Natural killer cell (primary cell): ENCODE results near the gene PSEN2. TPM values are rescaled to one million over a fixed set of nuclear protein-coding genes. Genes with fewer than 3 reads are reported as not detected.

Experiments used
- ATAC-seq, 3 donors: fragments of 150-1000 bp in 2 of 3; fragments of 200-7000 bp in 1 of 3; cut with Tn5 transposase; 1 replicate in 1 of 3; 2 replicates in 2 of 3; pipeline ENCODE4 v1.10.0; 2021; ENCODE audit warnings: mild to moderate bottlenecking in 2 of 3, moderate library complexity in 2 of 3
- DNase-seq, 2 donors: peaks; one replicate each; pipeline versions ENCODE4 v3.0.0 to v3.0.0-alpha.2; 2013 to 2021; ENCODE audit warnings: mixed read lengths in 1 of 2
- H3K27ac ChIP-seq: one replicate; pipeline ENCODE4 v1.5.1; 2013; ENCODE audit warnings: mild to moderate bottlenecking, low read length
- H3K27me3 ChIP-seq: one replicate; pipeline ENCODE4 v1.6.1; 2013; ENCODE audit warnings: low read length; ENCODE audit not compliant: control insufficient read depth, insufficient read depth
- H3K36me3 ChIP-seq: one replicate; pipeline ENCODE4 v1.6.1; 2013; ENCODE audit warnings: low read length; ENCODE audit not compliant: control insufficient read depth, insufficient read depth
- H3K4me1 ChIP-seq: one replicate; pipeline ENCODE4 v1.6.1; 2013; ENCODE audit warnings: low read length; ENCODE audit not compliant: control insufficient read depth, insufficient read depth
- H3K4me3 ChIP-seq: one replicate; pipeline ENCODE4 v1.5.1; 2013; ENCODE audit warnings: low read length
- H3K9me3 ChIP-seq: one replicate; pipeline ENCODE4 v1.6.1; 2013; ENCODE audit warnings: low read length; ENCODE audit not compliant: control insufficient read depth, insufficient read depth
- H3K27ac Mint-ChIP-seq, 2 donors: one replicate each; pipeline ENCODE4 v1.8.0; 2022; ENCODE audit warnings: mild to moderate bottlenecking in 2 of 2, mixed read lengths in 2 of 2, moderate library complexity in 1 of 2
- H3K27me3 Mint-ChIP-seq, 2 donors: one replicate each; pipeline ENCODE4 v1.8.0; 2022; ENCODE audit warnings: low read depth in 2 of 2, mixed read lengths in 2 of 2
- H3K36me3 Mint-ChIP-seq: one replicate; pipeline ENCODE4 v1.8.0; 2022; ENCODE audit warnings: mixed read lengths
- H3K4me1 Mint-ChIP-seq, 2 donors: one replicate each; pipeline ENCODE4 v1.8.0; 2022; ENCODE audit warnings: mixed read lengths in 2 of 2
- H3K4me3 Mint-ChIP-seq: one replicate; pipeline ENCODE4 v1.8.0; 2022; ENCODE audit warnings: mild to moderate bottlenecking, moderate library complexity, mixed read lengths
- H3K9me3 Mint-ChIP-seq, 2 donors: one replicate each; pipeline ENCODE4 v1.8.0; 2022; ENCODE audit warnings: mixed read lengths in 2 of 2
- WGBS: methylation state at CpG from one replicate; pipeline ENCODE4 v1.1.7; 2013; ENCODE audit warnings: missing lambda C conversion rate; ENCODE audit not compliant: insufficient coverage; 5-methylcytosine and 5-hydroxymethylcytosine counted together
- intact Hi-C: fragments of 100-400 bp; cut with micrococcal nuclease; formaldehyde crosslinking; loops from one replicate; pipeline ENCODE4 v1.14.2; 2022
- total RNA-seq, 4 donors: library from RNA; stranded (reverse); fragments of 120-200 nt in 1 of 4; gene quantifications; one replicate each; pipeline versions ENCODE4 v1.2.3 to v1.2.4, GENCODE V29; 2013 to 2022
- TF ChIP-seq, protein P1 (sequence below): fragments of 200-600 bp; IDR thresholded peaks from one replicate; pipeline ENCODE4 v1.8.0; 2022; ENCODE audit warnings: antibody characterized with exemption

Gene PSEN2
- total RNA-seq: 10 to 100 TPM; 12.6 to 22.8 (median 14.9) TPM
- 15.7 TPM for total RNA-seq (2013)

DNA sequence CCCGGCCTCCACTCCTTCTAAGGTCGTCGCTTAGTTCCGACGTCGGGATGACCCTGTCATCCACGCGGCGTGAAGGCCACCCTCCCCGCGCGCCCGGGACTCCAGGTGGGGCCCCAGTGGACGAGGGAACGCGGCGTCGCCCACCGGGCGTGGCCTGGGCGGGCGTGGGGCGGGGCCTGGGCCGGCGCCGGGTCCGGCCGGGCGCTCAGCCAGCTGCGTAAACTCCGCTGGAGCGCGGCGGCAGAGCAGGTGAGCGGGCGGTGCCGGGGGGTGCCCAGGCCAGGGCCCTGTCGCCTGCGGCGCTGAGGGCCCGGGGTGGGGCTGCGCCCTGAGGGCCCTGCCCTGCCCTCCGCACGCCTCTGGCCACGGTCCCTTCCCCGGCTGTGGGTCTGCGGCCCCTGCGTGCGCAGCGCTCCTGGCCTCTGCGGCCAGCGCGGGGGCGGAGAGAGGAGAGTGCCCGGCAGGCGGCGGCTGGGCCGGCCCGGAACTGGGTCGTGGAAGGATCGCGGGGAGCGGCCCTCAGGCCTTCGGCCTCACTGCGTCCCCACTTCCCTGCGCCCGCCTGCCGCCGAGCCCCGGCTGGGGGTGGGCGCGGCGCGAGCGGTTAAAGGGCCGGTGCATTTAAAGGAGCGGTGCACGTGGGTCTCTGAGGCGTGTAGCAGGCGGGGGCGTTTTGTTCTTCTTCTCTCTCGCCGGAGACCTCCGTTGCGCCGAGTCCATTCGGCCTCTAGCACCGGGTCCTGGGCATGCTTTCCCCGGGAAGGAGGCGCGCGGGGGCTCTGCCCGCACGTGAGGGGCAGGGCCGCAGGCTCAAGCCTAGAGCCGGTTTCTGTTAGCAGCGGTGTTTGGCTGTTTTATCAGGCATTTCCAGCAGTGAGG is at the start of gene PSEN2:
Gene PSEN2 (plus strand): TSS at position 216 of the 879 bp plus-strand sequence. CDS start 11,292 bp downstream, outside the sequence.
- Mint-ChIP-seq H3K9me3 (no peaks in the 10 kb centered on the region), H3K27me3 (no peaks in the 10 kb centered on the region), H3K27ac (peak within 1 kb of the TSS; percentile 77 to 84), H3K36me3 (no peaks in the 10 kb centered on the region), H3K4me1 (peaks cover 16 to 27% of the 10 kb centered on the region in 2 donors), H3K4me3 (peak within 1 kb of the TSS; percentile 94)
- peak; percentile 60 to 64 for DNase-seq
- TF ChIP-seq, protein P1, sequence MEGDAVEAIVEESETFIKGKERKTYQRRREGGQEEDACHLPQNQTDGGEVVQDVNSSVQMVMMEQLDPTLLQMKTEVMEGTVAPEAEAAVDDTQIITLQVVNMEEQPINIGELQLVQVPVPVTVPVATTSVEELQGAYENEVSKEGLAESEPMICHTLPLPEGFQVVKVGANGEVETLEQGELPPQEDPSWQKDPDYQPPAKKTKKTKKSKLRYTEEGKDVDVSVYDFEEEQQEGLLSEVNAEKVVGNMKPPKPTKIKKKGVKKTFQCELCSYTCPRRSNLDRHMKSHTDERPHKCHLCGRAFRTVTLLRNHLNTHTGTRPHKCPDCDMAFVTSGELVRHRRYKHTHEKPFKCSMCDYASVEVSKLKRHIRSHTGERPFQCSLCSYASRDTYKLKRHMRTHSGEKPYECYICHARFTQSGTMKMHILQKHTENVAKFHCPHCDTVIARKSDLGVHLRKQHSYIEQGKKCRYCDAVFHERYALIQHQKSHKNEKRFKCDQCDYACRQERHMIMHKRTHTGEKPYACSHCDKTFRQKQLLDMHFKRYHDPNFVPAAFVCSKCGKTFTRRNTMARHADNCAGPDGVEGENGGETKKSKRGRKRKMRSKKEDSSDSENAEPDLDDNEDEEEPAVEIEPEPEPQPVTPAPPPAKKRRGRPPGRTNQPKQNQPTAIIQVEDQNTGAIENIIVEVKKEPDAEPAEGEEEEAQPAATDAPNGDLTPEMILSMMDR: no peak
- peak; percentile 89 to 94 (median 94) for ATAC-seq
- no peaks in the 10 kb centered on the region for H3K9me3 ChIP-seq
- H3K27me3 ChIP-seq: no peaks in the 10 kb centered on the region
- intact Hi-C loops: loop anchor here (1.0 kb wide), 1 partner anchor 69 kb away; no protein-coding TSS in a partner anchor
- H3K4me1 ChIP-seq: peaks cover 16% of the 10 kb centered on the region
- no peak within 1 kb of the TSS for H3K27ac ChIP-seq
- no peaks in the 10 kb centered on the region for H3K36me3 ChIP-seq
- peak within 1 kb of the TSS; percentile 45 for H3K4me3 ChIP-seq
- WGBS: 1% methylated on average over 97 of the region's 97 CpGs

DNA sequence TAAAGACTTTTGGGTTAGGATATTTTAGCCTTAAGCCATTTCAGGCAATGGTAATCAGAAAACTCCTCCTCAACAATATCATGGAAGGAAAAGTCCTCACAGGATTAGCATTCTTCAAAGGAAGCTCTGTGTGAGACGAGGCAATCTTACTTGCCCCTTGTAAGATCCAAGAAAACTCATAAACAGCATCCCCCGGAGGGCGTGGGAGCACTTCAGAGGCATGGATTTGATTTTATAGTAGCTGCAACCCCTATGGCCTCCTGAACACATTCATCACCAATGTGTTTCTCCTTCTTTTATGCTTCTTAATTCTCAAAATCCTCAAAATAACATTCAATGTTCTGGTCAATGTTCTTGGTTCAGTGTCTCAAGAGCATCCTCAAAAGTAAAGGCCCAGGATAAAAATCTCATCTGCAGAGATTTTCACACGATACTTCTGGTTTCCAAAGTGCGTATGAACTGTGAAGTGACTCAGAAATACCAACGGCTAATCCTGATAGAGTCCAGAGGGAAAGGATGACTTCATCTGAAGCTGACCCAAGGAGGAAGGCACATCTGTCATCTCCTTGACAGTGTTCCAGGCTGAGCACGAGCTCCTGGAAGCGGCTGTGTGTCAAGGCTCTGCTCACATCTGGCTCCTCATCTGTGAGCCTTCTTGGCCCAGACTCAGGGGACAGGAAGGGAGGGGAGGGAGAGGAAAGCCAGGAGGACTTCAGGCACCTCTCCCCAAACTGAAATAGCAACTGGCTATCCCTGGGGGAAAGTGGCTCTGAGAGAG is 49.3 kb upstream of the PSEN2 start:
- no peak overlapping the region for H3K27ac ChIP-seq
- ATAC-seq (no peak), DNase-seq (no peak)
- TF ChIP-seq, protein P1: no peak
- WGBS: 83% methylated on average over 8 of the region's 8 CpGs
- H3K4me3 Mint-ChIP-seq: no peak overlapping the region
- H3K4me3 ChIP-seq: no peak overlapping the region
- H3K27me3 Mint-ChIP-seq: no peaks in the 10 kb centered on the region
- H3K4me1 ChIP-seq: no peaks in the 10 kb centered on the region
- no peaks in the 10 kb centered on the region for H3K27me3 ChIP-seq
- no peak overlapping the region for H3K27ac Mint-ChIP-seq
- intact Hi-C loops: loop anchor here (10.0 kb wide), 1 partner anchor 86 kb away; the partner anchor contains the start of gene ITPKB
- H3K9me3 ChIP-seq: no peaks in the 10 kb centered on the region
- H3K36me3 Mint-ChIP-seq: no peaks in the 10 kb centered on the region
- no peaks in the 10 kb centered on the region for H3K9me3 Mint-ChIP-seq
- H3K36me3 ChIP-seq: no peaks in the 10 kb centered on the region
- H3K4me1 Mint-ChIP-seq: no peaks in the 10 kb centered on the region

DNA sequence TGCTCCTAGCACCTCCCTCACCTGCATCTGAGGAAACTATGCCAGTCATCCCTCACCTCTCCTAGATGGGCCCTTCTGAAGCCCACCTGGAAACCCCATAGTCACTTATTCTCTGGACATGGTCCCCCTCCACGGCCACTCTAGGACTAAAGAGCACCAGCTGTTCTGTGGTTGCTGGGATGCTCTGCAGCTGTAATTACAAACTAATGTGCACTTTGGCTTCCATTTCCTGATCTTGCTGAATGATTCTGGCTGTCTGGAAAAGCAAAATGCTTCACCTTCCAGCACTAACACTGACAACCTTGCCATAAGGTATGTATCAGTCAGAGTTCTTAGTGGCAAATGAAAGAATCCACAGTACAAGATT is 48.7 kb upstream of the PSEN2 start:
- Histone ChIP-seq H3K27me3 (no peaks in the 10 kb centered on the region), H3K9me3 (no peaks in the 10 kb centered on the region), H3K4me1 (no peaks in the 10 kb centered on the region), H3K27ac (no peak overlapping the region), H3K4me3 (no peak overlapping the region), H3K36me3 (no peaks in the 10 kb centered on the region)
- DNase-seq (no peak), ATAC-seq (no peak)
- intact Hi-C loops: loop anchor here (10.0 kb wide), 1 partner anchor 87 kb away; the partner anchor contains the start of gene ITPKB
- H3K4me3 Mint-ChIP-seq: no peak overlapping the region
- TF ChIP-seq, protein P1: no peak
- H3K27me3 Mint-ChIP-seq: no peaks in the 10 kb centered on the region
- no peaks in the 10 kb centered on the region for H3K4me1 Mint-ChIP-seq
- H3K9me3 Mint-ChIP-seq: no peaks in the 10 kb centered on the region
- 67% methylated on average over 1 of the region's 1 CpG for WGBS
- no peaks in the 10 kb centered on the region for H3K36me3 Mint-ChIP-seq
- H3K27ac Mint-ChIP-seq: no peak overlapping the region
